Neural progenitor cell (in vitro differentiated cells): ENCODE data around the gene POLDIP2. TPM values are rescaled to one million over a fixed set of nuclear protein-coding genes. Genes with fewer than 3 reads are reported as not detected.
A peak's percentile ranks its signal among the peaks of the same experiment; 100 is the strongest.

ENCODE experiments used
- DNase-seq: peaks from one replicate; pipeline ENCODE4 v3.0.0-alpha.2; 2016; ENCODE audit warnings: low spot score
- H2AFZ ChIP-seq: fragments of 200-600 bp; sonication (generic); replicated peaks from 2 replicates; pipeline ENCODE4 v1.6.1; 2016; ENCODE audit warnings: antibody characterized with exemption
- H3F3A ChIP-seq: fragments of 200-600 bp; sonication (generic); 2 replicates; pipeline ENCODE4 v1.6.1; 2016; ENCODE audit warnings: antibody characterized with exemption, low read depth
- H3K27ac ChIP-seq: fragments of 200-600 bp; sonication (generic); 2 replicates; pipeline ENCODE4 v1.5.1; 2016; ENCODE audit warnings: mild to moderate bottlenecking
- H3K27me3 ChIP-seq: fragments of 200-600 bp; sonication (generic); 2 replicates; pipeline ENCODE4 v1.6.1; 2016; ENCODE audit warnings: mild to moderate bottlenecking, moderate library complexity
- H3K36me3 ChIP-seq: fragments of 200-600 bp; sonication (generic); 2 replicates; pipeline ENCODE4 v1.5.1; 2016
- H3K4me1 ChIP-seq: fragments of 200-600 bp; sonication (generic); 2 replicates; pipeline ENCODE4 v1.6.1; 2016; ENCODE audit warnings: mixed run types
- H3K4me2 ChIP-seq: fragments of 200-600 bp; sonication (generic); 2 replicates; pipeline ENCODE4 v1.6.1; 2016
- H3K4me3 ChIP-seq: fragments of 200-600 bp; sonication (generic); 2 replicates; pipeline ENCODE4 v1.5.1; 2016
- H3K79me2 ChIP-seq: fragments of 200-600 bp; sonication (generic); 2 replicates; pipeline ENCODE4 v1.6.1; 2016; ENCODE audit warnings: low read depth
- H3K9ac ChIP-seq: fragments of 200-600 bp; sonication (generic); 2 replicates; pipeline ENCODE4 v1.6.1; 2016
- H3K9me3 ChIP-seq: fragments of 200-600 bp; sonication (generic); 2 replicates; pipeline ENCODE4 v1.5.1; 2016; ENCODE audit warnings: low read depth
- H4K20me1 ChIP-seq: fragments of 200-600 bp; sonication (generic); 2 replicates; pipeline ENCODE4 v1.6.1; 2016; ENCODE audit warnings: low read depth
- H3K27ac Mint-ChIP-seq: 3 replicates; pipeline ENCODE4 v1.8.0; 2021; ENCODE audit warnings: mixed read lengths
- H3K27me3 Mint-ChIP-seq: 2 replicates; pipeline ENCODE4 v1.8.0; 2022; ENCODE audit warnings: low read depth, mild to moderate bottlenecking, inconsistent platforms, moderate library complexity, mixed read lengths; ENCODE audit not compliant: insufficient read depth
- H3K36me3 Mint-ChIP-seq: 3 replicates; pipeline ENCODE4 v1.8.0; 2021; ENCODE audit warnings: mixed read lengths
- H3K4me1 Mint-ChIP-seq: 3 replicates; pipeline ENCODE4 v1.8.0; 2021; ENCODE audit warnings: mixed read lengths
- H3K4me3 Mint-ChIP-seq: 3 replicates; pipeline ENCODE4 v1.8.0; 2021; ENCODE audit warnings: mild to moderate bottlenecking, moderate library complexity, mixed read lengths
- H3K9me3 Mint-ChIP-seq: 3 replicates; pipeline ENCODE4 v1.8.0; 2020; ENCODE audit warnings: mixed read lengths
- EZH2 ChIP-seq: fragments of 200-600 bp; sonication (generic); IDR thresholded peaks from 2 replicates; pipeline ENCODE4 v1.6.1; 2017; ENCODE audit warnings: antibody characterized with exemption, mild to moderate bottlenecking, moderate library complexity
- EZH2phosphoT487 ChIP-seq: fragments of 200-600 bp; sonication (generic); IDR thresholded peaks from 2 replicates; pipeline ENCODE4 v1.6.1; 2017; ENCODE audit warnings: antibody characterized with exemption
- total RNA-seq: library from RNA; depleted of rRNA; stranded (reverse); fragments of >200 nt; gene quantifications from 2 replicates; pipeline ENCODE4 v1.2.3, GENCODE V29; 2015; ENCODE audit warnings: low replicate concordance
- TF ChIP-seq, protein P1 (sequence below): fragments of 200-600 bp; sonication (generic); IDR thresholded peaks from 2 replicates; pipeline ENCODE4 v1.5.1; 2017; ENCODE audit warnings: antibody characterized with exemption, mild to moderate bottlenecking

Gene POLDIP2
- total RNA-seq, 1 donor from 2014 or later = 44.6 TPM

DNA sequence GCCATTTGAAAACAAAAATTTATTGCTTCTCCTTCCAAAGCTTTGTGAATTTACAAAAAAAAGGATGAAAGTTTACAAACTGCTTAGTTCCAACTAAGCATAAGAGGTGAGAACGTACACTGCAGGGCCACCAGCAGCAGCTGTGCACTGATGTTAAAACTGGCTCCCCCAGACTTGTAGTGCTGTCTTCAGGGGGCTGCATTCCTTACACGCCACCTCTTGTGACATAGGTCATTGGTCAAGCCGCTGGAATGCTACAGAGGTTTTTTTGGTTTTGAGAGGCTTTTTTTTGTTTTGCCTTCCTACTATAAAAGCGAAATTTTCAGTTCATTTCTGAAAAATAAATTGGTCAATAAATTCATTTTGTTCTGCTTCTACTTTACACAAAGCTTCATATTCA lies 29.0 kb downstream of the POLDIP2 start:
- H3K36me3 Mint-ChIP-seq = peaks cover 22% of the 10 kb centered on the region
- H3K36me3 ChIP-seq = peaks cover 4% of the 10 kb centered on the region

DNA sequence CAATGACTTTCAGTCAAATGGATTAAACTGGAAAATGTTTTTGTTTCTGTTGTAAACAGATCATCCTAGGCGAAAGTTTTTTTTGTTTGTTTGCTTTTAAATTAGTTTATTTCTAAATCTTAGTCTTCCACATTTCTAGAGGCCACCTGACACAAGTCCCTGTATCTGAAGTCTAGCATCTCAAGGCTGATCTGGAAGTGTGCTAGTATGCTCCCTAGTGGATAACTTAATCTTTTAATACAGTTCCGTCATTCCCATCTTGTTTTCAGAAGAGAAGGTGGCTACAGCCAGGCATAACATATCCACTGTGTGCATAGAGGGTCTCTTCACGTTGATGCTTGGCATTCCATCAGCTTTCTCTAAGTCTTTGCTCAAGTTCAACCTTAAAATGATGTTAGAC lies 29.6 kb downstream of the POLDIP2 start:
- Histone ChIP-seq H3K9me3 (no peaks in the 10 kb centered on the region), H4K20me1 (peaks cover 49% of the 10 kb centered on the region), H3K4me2 (no peak overlapping the region), H3K4me3 (no peak overlapping the region), H3F3A (peaks cover 37% of the 10 kb centered on the region), H3K9ac (no peak overlapping the region), H3K79me2 (peaks cover 60% of the 10 kb centered on the region), H3K36me3 (peaks cover 4% of the 10 kb centered on the region), H3K27me3 (no peaks in the 10 kb centered on the region), H3K4me1 (peaks cover 7% of the 10 kb centered on the region), H2AFZ (no peak overlapping the region), H3K27ac (no peak overlapping the region)
- Mint-ChIP-seq H3K4me1 (peaks cover 29% of the 10 kb centered on the region), H3K4me3 (peak overlapping the region; percentile 3), H3K27ac (peak overlapping the region; percentile 80), H3K9me3 (no peaks in the 10 kb centered on the region), H3K36me3 (peaks cover 22% of the 10 kb centered on the region), H3K27me3 (peaks cover 2% of the 10 kb centered on the region)
- DNase-seq = no peak
- no peak for TF ChIP-seq EZH2
- TF ChIP-seq, protein P1, sequence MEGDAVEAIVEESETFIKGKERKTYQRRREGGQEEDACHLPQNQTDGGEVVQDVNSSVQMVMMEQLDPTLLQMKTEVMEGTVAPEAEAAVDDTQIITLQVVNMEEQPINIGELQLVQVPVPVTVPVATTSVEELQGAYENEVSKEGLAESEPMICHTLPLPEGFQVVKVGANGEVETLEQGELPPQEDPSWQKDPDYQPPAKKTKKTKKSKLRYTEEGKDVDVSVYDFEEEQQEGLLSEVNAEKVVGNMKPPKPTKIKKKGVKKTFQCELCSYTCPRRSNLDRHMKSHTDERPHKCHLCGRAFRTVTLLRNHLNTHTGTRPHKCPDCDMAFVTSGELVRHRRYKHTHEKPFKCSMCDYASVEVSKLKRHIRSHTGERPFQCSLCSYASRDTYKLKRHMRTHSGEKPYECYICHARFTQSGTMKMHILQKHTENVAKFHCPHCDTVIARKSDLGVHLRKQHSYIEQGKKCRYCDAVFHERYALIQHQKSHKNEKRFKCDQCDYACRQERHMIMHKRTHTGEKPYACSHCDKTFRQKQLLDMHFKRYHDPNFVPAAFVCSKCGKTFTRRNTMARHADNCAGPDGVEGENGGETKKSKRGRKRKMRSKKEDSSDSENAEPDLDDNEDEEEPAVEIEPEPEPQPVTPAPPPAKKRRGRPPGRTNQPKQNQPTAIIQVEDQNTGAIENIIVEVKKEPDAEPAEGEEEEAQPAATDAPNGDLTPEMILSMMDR = no peak
- TF ChIP-seq EZH2phosphoT487 = no peak

More for the DNA sequence above, 29.0 kb downstream of the POLDIP2 start:
- no peak overlapping the region for H3K4me3 Mint-ChIP-seq
- peaks cover 2% of the 10 kb centered on the region for H3K27me3 Mint-ChIP-seq
- Histone ChIP-seq H3K9ac (no peak overlapping the region), H3K4me1 (peaks cover 7% of the 10 kb centered on the region), H3K27me3 (no peaks in the 10 kb centered on the region), H3K27ac (peak overlapping the region; percentile 82), H3K4me2 (no peak overlapping the region), H3F3A (peaks cover 37% of the 10 kb centered on the region), H3K79me2 (peaks cover 56% of the 10 kb centered on the region), H2AFZ (no peak overlapping the region), H3K9me3 (no peaks in the 10 kb centered on the region), H4K20me1 (peaks cover 43% of the 10 kb centered on the region), H3K4me3 (no peak overlapping the region)
- DNase-seq = peak; percentile 46
- peaks cover 25% of the 10 kb centered on the region for H3K4me1 Mint-ChIP-seq
- H3K9me3 Mint-ChIP-seq = no peaks in the 10 kb centered on the region
- peak overlapping the region; percentile 80 for H3K27ac Mint-ChIP-seq
- no peak for TF ChIP-seq EZH2phosphoT487
- no peak for TF ChIP-seq EZH2
- TF ChIP-seq, protein P1 = no peak

DNA sequence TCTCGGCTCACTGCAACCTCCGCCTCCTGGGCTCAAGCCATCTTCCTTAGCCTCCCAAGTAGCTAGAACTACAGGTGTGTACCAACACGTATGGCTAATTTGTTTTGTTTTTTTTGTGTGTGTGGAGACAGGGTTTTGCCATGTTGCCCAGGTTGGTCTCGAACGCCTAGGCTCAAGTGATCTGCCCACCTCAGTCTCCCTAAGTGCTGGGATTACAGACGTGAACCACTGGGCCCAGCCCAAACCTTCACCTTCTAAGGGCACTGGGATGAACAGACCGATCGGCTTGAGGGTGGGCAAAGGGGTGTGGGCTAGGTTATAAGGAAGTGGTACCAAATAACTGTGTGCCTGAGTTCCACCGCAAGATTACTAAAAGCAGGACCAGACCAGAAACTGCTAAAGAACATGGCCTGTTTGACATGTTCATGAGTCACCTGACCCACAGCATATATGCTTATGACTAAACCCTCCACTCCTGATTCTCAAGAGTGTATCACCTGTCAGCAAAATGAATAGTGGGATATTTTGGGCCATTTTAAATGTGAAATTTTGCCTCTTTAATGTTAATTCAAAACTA lies 30.2 kb downstream of the POLDIP2 start:
- no peak overlapping the region for H3K9ac ChIP-seq
- peaks cover 2% of the 10 kb centered on the region for H3K27me3 Mint-ChIP-seq
- H2AFZ ChIP-seq = no peak overlapping the region
- peaks cover 33% of the 10 kb centered on the region for H3K4me1 Mint-ChIP-seq
- peaks cover 55% of the 10 kb centered on the region for H4K20me1 ChIP-seq
- TF ChIP-seq, protein P1 = no peak
- TF ChIP-seq EZH2phosphoT487 (no peak), EZH2 (no peak)
- no peaks in the 10 kb centered on the region for H3K9me3 ChIP-seq
- H3K9me3 Mint-ChIP-seq = no peaks in the 10 kb centered on the region
- no peak overlapping the region for H3K4me3 ChIP-seq
- no peak for DNase-seq
- no peak overlapping the region for H3K4me3 Mint-ChIP-seq
- H3K27ac Mint-ChIP-seq = no peak overlapping the region
- H3K79me2 ChIP-seq = peaks cover 65% of the 10 kb centered on the region
- peaks cover 4% of the 10 kb centered on the region for H3K36me3 ChIP-seq
- peaks cover 22% of the 10 kb centered on the region for H3K36me3 Mint-ChIP-seq
- no peaks in the 10 kb centered on the region for H3K27me3 ChIP-seq
- H3F3A ChIP-seq = peaks cover 37% of the 10 kb centered on the region
- H3K4me1 ChIP-seq = peaks cover 7% of the 10 kb centered on the region
- H3K27ac ChIP-seq = no peak overlapping the region
- H3K4me2 ChIP-seq = no peak overlapping the region
